HL-60 (cell line): Measurements from ENCODE around the gene LRCH4.

ENCODE experiments used
- DNase-seq, 2 experiments: peaks; one replicate each; pipeline ENCODE4 v3.0.0-alpha.2; 2010 to 2020; ENCODE audit warnings: low read depth in 1 of 2, low spot score in 1 of 2
- H3K27ac ChIP-seq: fragments of 250-450 bp; sonication (Bioruptor Pico); replicated peaks from 2 replicates; pipeline ENCODE4 v1.5.1; 2020; ENCODE audit warnings: mild to moderate bottlenecking, moderate library complexity
- H3K27me3 ChIP-seq: fragments of 250-450 bp; sonication (Bioruptor Pico); 2 replicates; pipeline ENCODE4 v1.5.1; 2021; ENCODE audit warnings: mild to moderate bottlenecking, moderate library complexity; ENCODE audit not compliant: insufficient read depth, poor library complexity, severe bottlenecking
- H3K4me3 ChIP-seq: replicated peaks from 2 replicates; pipeline ENCODE4 v1.5.1; 2011; ENCODE audit warnings: mild to moderate bottlenecking, control low read depth, low read length; ENCODE audit not compliant: insufficient read depth
- CTCF ChIP-seq: IDR thresholded peaks from one replicate; pipeline ENCODE4 v1.5.1; 2011; ENCODE audit warnings: low read length, control low read depth, inconsistent platforms; ENCODE audit not compliant: insufficient read depth
- GABPA ChIP-seq: IDR thresholded peaks from 2 replicates; pipeline ENCODE4 v1.6.1; 2012; ENCODE audit warnings: low read depth
- POLR2AphosphoS5 ChIP-seq: IDR thresholded peaks from 2 replicates; pipeline ENCODE4 v1.6.1; 2012; ENCODE audit warnings: low read depth
- SPI1 ChIP-seq: IDR thresholded peaks from 2 replicates; pipeline ENCODE4 v1.6.1; 2012; ENCODE audit warnings: low read depth, mild to moderate bottlenecking, borderline replicate concordance
- TF ChIP-seq, protein P1 (sequence below): IDR thresholded peaks from 2 replicates; pipeline ENCODE4 v1.6.1; 2012; ENCODE audit warnings: low read depth; ENCODE audit not compliant: insufficient replicate concordance

Gene LRCH4

DNA sequence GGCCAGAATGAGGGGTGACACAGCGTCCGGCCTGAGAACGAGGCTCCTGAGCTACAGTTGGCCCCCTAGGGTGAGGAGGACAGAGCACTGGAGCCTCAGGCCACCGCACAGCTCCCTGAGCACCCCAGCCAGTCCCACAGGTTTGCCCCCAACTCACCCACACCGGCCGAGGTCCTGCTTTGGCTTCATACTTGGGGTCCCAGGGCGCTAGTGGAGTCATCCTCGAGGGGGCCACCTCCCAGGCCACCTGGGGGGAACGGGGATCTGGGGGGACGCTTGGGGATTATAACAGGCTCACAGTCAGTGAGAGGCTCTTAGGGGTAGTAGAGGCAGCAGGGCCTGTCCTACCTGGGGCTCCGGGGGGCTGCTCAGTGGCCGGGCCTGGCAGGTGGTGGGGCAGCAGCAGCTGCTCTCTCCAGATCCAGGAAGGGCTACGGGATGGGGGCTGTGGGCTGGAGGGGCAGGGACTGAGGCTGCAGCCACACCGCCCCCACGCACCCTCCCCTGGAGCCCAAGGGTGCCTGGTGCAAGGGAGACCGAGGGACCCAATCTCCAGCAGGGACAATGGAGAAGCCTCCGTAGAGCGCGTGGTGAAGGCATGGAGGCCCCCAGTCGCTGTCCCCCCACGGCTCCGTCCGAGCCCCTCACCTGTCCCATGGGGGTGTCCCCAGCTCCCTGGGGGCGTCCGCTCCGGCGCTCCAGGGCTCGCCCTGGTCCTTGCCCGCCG, 12.8 kb downstream of the LRCH4 start:
- Histone ChIP-seq H3K27ac (no peak overlapping the region), H3K27me3 (peaks cover 3% of the 10 kb centered on the region), H3K4me3 (no peak overlapping the region)
- no peak for DNase-seq
- no peak for TF ChIP-seq POLR2AphosphoS5
- TF ChIP-seq GABPA = no peak
- TF ChIP-seq SPI1 = no peak
- TF ChIP-seq, protein P1, sequence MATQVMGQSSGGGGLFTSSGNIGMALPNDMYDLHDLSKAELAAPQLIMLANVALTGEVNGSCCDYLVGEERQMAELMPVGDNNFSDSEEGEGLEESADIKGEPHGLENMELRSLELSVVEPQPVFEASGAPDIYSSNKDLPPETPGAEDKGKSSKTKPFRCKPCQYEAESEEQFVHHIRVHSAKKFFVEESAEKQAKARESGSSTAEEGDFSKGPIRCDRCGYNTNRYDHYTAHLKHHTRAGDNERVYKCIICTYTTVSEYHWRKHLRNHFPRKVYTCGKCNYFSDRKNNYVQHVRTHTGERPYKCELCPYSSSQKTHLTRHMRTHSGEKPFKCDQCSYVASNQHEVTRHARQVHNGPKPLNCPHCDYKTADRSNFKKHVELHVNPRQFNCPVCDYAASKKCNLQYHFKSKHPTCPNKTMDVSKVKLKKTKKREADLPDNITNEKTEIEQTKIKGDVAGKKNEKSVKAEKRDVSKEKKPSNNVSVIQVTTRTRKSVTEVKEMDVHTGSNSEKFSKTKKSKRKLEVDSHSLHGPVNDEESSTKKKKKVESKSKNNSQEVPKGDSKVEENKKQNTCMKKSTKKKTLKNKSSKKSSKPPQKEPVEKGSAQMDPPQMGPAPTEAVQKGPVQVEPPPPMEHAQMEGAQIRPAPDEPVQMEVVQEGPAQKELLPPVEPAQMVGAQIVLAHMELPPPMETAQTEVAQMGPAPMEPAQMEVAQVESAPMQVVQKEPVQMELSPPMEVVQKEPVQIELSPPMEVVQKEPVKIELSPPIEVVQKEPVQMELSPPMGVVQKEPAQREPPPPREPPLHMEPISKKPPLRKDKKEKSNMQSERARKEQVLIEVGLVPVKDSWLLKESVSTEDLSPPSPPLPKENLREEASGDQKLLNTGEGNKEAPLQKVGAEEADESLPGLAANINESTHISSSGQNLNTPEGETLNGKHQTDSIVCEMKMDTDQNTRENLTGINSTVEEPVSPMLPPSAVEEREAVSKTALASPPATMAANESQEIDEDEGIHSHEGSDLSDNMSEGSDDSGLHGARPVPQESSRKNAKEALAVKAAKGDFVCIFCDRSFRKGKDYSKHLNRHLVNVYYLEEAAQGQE = no peak
- no peak for TF ChIP-seq CTCF

GRCh38 chr7:100572281-100572948, 13.5 kb downstream of the LRCH4 start:
- TF ChIP-seq SPI1 (no peak), CTCF (no peak), GABPA (no peak), POLR2AphosphoS5 (no peak)
- TF ChIP-seq, protein P1 = no peak
- DNase-seq = no peak
- H3K27ac ChIP-seq = no peak overlapping the region
- no peak overlapping the region for H3K4me3 ChIP-seq
- peaks cover 3% of the 10 kb centered on the region for H3K27me3 ChIP-seq

- TF ChIP-seq, protein P1 = no peak
- TF ChIP-seq CTCF (no peak), SPI1 (no peak), GABPA (no peak), POLR2AphosphoS5 (no peak)
- H3K4me3 ChIP-seq = no peak overlapping the region
- H3K27ac ChIP-seq = no peak overlapping the region
- DNase-seq = no peak
- H3K27me3 ChIP-seq = peaks cover 3% of the 10 kb centered on the region
Observed at GRCh38 chr7:100571829-100572116, 14.2 kb downstream of the LRCH4 start.
